ENCODE measurements around the gene ZNF835.

ZNF835 gene

DNA sequence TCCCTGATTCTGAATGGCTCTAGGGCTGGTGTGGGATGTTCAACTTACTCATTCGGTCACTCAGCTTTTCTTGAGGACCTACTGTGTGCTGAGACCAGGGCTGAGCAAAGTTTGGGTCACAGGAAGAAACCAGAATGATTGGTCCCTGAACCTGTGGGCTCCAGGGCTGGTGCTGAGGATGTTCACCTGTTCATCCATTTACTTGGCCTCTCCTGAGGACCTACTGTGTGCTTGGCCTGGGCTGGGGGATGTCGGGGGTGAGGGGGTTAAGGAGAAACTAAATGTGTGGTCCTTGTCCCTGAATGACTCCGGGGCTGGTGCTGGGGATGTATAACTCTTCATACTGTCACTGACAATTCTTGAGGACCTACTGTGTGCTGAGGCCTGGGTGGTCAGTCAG, 10.3 kb downstream of the ZNF835 start:
- DNase-seq, result no peak

DNA sequence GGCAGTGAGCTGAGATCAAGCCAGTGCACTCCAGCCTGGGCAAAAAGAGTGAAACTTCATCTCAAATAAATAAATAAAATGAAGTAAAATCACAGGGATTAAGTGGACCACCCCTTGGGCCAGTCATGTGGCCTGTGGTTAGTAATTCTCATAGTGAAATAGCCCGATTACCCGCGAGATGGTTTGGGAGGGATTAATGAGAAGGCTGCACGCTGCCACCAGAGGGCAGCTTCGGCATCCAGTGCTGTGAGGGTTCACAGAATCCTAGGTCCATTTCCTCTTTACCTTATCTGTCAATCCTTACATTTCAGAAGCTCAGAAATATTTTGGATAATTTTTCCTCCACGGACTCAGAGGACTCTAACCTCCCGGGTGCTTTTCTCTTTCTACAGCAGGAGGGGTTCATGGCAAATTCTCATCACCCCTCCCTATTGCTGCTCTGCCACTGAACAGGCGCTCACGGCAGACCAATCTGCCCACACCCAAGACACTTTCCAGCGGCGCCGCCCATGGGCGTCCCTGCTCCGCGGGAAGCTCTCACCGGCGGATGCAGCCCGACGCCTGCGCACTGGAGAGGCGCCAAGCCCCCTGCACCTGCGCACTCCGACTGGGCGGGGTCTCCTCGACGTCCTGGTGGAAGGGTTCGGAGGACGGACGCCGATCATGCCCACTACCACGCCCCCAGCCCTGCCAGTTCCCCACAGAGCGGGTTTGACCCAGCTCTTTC, 11.0 kb downstream of the ZNF835 start:
- DNase-seq, result no peak

DNA sequence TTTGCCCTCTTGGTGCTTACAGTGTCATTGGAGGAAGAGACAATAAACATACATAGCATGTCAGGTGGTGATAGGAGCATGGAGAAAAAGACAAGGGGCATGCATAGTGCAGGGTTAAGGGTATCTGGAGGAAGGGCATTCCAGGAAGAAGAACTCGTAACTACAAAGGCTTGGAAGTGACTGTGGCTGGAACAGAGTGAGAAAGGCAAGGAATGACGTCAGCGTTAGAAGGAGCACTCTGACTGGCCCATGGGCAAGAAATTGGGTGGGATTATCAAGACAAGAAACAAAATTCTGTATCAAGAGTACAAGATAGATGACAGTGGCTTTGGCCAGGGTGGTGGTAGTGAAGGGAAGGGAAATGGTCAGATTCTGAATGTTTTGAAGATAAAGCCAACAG, 17.4 kb downstream of the ZNF835 start:
- no peak for DNase-seq

DNA sequence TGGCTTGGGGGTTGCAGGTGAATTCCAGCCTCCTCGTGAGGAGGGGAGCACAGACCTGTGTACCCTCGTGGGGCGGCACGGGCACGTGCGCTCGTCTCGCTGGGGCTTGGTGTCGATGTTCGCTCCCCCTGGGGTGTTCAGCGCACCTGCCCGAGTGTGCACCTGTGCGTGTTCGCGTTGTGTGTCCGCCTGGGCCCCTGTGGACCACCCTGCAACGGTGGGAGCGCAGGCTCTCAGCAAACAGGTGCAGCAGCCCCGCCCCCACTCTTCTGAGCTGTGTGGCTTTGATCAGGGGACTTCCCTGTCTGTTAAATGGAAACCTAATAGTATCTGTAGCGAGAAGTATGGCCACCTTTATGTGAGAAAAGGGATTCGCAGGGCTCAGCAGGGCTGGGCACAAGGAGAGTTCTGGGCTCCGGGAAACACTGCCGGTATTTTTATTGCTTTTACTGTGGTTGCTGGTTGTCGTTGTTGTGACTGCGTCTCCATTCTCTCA, 28.0 kb downstream of the ZNF835 start:
- no peak for DNase-seq

DNA sequence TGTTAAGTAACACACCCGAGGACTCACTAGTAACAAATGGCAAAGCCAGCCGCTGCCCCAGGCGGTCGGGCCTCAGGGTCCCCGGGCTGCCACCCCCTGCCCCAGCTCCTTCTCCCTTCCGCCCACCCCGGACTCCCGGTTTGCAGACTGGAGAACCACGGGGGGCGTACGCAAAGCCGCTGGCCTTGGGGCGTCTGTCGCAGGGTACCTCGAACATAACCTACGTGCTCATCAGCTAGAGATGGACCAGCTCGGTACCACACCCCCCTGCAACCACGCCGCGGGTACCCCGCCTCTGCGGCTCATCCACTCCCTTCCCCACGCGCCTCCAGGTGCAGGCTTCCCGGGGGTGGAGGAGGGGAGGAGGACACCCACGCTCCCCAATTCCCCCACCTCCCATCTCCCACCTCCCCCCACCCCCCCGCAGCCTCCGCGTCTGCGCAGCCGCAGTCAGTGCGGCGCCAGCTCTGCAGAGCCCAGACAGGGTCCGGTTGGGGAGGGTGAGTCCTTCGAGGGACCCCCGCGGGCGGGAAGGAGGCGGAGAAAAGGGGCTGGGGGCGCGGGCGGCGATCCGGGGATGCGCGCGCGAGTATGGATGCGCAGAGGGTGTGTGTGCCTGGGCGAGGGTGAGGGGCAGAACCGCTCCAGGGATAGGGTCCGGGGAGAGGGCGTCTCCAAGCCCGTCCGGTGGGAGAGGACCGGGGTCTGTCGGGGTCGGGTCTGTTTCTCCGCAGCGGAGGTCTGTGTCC, 28.7 kb downstream of the ZNF835 start, which contains the start of gene SMIM17:
Gene SMIM17 (plus strand): TSS at position 449 of the 749 bp plus-strand sequence. CDS start 2,509 bp downstream, outside the sequence.
- DNase-seq, result no peak

DNA sequence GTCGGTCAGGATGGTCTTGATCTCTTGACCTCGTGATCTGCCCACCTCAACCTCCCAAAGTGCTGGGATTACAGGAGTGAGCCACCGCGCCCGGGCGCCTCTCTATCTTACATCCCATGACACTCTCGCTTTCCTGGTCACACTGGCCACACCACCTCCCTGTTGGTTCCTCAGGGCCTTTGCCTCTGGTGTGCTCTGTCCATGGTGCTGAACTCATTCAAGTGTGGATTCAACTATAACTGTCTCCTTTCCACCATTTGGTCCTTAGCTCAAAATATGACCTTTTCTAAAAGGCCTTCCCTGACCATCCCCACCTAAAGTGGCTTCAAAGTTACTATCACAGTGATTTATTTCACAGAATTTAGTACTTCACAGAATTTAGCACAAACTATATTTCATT, 32.3 kb downstream of the ZNF835 start:
- DNase-seq, result no peak

DNA sequence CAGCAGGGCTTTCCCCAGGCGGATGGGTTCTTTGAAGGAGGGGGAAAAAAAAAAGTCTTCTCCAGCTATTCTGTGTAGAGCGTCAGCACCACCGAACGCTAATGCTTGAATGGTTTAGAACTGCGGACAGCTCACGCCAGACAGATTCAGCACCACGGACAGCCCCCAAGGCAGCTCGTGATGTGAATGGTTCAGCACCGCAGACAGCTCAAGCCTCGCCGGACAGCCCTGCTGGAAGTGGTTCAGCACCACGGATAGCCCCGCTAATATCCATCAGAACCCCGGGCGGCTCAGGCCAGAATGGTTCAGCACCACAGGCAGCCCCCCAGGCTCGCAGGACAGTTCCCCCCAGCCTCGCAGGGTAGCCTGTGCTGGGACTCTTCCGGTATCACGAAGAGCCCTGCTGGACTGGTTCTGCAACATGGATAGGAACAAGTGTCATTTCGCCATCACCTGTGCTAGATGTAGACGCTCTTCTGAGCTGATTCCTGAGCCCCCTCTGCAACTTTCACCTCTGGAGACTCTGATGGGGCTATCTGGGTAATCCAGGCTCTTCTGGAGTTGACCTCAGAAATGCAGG, 33.5 kb downstream of the ZNF835 start:
- DNase-seq, result peak; percentile 3

DNA sequence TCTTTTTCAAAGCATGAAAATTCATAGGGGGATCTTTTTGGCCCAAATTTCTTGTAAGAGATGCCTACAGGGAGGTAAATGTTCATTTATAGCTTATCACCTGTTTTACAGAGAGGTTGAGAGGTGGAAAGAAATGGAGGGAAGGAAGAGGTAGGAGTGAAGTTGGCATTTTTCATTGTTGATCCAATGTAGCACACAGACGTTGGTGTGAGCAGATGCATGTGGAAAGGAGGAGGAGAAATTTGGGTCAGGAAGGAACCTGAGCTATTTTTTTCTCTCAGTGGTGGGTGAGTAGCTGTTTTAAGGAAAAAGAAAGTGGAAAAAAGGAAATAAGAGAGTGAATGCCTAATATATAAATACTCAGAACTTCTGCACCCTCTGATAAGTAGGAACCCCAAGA, 38.5 kb downstream of the ZNF835 start:
- no peak for DNase-seq

DNA sequence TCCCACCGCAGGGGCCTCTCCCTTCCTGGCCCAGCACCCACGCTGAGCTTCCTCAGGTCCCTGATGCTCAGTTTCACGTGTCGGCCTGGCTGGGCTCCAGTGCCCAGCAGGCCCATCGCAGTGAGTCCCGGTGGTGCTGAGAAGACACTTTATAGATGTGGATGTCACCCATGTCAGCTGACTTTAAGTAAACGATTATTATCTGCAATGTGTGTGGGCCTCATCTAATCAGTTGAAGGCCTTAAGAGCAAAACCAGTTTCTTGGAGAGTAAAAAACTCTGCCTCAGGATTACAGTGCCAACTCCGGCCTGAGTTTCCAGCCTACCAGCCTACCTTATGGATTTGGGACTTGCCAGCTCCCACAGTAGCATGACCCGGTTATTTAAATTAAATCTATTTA, 45.8 kb downstream of the ZNF835 start:
- no peak for DNase-seq

DNA sequence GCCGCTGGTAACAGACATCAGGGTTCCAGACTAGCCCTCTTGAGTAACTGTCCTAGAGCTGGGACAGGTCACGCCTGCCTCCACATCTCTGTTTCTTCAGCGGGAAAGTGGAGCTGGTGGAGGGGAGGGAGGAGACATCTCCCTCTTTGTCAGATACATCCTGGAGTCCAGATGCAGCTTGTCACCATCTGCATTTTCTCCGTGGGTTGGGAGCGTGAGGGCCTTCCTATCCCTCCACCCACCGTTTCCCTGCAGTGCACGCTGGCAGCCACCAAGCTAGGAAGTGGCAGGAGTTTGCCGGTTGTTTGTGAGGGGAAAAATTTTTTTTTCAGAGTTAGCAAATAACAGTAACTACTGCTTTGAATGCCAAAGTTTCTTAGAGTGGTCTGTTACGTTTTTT, 48.6 kb downstream of the ZNF835 start:
- no peak for DNase-seq

DNA sequence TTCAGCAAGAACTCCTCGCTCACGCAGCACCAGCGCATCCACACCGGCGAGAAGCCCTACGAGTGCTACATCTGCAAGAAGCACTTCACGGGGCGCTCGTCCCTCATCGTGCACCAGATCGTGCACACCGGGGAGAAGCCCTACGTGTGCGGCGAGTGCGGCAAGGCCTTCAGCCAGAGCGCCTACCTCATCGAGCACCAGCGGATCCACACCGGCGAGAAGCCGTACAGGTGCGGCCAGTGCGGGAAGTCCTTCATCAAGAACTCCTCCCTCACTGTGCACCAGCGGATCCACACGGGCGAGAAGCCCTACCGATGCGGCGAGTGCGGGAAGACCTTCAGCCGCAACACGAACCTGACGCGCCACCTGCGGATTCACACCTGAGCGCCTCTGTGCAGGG, 49.2 kb downstream of the ZNF835 start:
- DNase-seq, result no peak

DNA sequence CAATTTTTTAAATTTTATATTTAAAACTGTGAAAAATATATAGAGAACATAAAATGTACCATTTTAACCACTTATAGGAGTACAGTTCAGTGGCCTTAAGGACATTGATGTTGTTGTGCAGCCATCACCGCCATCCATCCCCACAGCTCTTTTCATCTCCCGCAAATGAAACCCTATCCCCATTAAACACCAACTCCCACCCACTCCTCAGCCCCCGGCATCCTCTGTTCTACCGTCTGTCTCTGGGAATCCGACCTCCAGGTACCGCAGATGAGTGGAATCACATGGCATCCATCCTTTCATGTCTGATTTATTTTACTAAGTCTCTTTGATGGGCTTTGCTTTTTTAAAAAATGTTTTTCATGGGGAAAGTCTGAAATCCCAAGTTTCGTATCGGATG, 52.4 kb downstream of the ZNF835 start:
- DNase-seq, result no peak

DNA sequence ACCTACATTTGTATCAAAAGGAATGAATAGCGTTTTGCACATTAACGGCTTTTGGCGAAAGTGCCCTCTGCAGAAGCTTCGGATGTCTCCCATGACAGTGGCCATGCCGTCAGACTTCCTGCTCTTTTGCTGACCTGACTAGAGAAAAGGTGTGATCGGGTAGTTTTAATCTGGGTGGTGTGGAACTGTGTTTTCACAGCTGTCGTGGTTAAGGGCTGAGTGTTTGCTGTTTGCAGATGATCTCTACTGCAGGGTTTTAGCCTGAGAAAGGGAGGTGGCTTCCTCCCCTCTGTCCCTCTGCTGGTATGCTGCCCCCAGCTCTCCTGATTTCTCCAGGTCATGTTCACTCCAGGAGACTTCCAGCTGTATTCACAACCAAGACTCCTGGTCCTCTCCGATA, 54.0 kb downstream of the ZNF835 start:
- DNase-seq, result no peak

DNA sequence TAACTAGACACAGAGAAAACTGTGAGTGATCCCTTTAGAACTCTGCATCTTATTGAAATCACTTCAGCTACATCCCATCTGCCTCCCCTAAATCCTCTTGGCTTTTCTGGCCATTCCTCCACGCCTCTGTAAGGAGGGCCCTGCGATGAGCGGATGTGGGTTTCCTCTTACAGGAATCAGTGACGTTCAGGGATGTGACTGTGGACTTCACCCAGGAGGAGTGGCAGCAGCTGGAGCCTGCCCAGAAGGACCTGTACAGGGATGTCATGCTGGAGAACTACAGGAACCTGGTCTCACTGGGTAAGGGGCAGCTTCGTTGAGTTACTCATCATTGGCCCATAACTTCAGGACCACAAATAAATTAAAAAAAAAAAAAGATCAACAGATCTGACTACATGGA, 57.9 kb downstream of the ZNF835 start:
- DNase-seq, result no peak

DNA sequence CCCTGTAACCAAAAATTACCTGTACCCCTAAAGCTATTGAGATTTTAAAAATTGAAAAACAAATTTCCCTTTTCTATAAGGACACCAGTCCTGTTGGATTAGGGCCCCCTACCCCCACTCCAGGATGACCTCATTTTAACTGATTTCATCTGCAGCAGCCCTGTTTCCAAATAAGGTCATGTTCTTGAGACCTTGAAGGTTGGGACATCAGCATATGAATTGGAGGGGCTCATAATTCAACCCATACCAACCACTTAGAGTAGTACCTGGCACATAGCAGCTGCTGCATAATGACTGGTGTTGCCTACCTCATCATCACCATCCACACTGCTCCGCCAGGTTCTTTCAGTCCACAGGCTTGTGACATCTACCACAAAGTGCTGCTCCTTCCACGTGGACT, 58.8 kb downstream of the ZNF835 start:
- DNase-seq, result no peak

Data from DMS 273 treated with DMSO at 0.1 percent for 48 hours (cell line).